Glomerular visceral epithelial cell (primary cell): Measurements from ENCODE around the gene ARNT2.
A peak's percentile ranks its signal among the peaks of the same experiment; 100 is the strongest.
"Not testable (repeated sequence)": the region's sequence is repeated elsewhere in the genome, so short reads cannot be mapped to it uniquely, and the experiment has no call there.

Source experiments
- DNase-seq: peaks from one replicate; pipeline ENCODE4 v3.0.0-alpha.2; 2016; ENCODE audit errors: extremely low spot score

The ARNT2 gene

GRCh38 chr15:80491163-80491847, 87.1 kb downstream of the ARNT2 start:
- DNase-seq = no peak

GRCh38 chr15:80492409-80492808, 88.2 kb downstream of the ARNT2 start:
- no peak for DNase-seq

GRCh38 chr15:80492874-80493273, 88.7 kb downstream of the ARNT2 start:
- no peak for DNase-seq

DNA sequence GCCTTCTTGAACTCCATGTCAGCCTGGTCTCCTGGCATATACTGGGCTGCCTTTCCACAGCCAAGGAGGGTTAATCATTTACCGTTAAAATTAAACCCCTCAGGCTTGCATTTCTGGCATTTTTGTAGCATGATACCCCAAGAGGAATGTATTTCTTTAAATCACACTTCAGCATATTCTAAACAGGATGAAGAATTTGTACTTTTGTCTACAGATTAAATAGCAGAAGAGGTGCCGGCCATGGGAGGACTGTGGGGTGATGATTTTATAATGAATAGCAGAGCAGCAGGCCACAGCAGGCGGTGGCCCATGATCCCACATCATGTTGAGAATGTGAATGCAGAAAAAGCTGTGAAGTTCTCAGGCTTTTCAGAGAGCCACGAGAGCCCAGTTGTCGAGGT, 90.2 kb downstream of the ARNT2 start:
- DNase-seq = peak; percentile 91

DNA sequence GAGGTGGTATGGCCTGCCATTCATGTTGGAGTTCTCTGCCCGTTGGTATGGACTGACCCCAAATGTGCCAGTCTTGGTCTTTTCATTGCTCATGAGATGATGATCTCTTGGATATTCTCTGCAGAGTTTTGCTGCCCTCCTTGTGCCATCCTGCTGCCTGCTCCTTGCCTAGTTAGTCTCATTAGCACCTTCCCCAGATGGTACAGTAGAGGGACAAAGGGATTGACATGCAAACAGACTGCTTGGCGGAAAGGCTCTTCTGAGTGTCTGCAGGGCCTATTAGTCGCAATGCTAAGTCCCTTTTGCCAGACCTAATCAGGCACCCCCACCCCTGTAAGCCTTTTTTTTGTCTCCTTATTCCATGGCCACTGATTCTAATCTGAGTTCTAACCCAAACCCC, 90.6 kb downstream of the ARNT2 start:
- no peak for DNase-seq

- no peak for DNase-seq
Observed at GRCh38 chr15:80495401-80495942, 91.3 kb downstream of the ARNT2 start.

- no peak for DNase-seq
Observed at GRCh38 chr15:80496096-80496495, 91.9 kb downstream of the ARNT2 start.

GRCh38 chr15:80497221-80497620, 93.0 kb downstream of the ARNT2 start:
- DNase-seq = no peak

DNA sequence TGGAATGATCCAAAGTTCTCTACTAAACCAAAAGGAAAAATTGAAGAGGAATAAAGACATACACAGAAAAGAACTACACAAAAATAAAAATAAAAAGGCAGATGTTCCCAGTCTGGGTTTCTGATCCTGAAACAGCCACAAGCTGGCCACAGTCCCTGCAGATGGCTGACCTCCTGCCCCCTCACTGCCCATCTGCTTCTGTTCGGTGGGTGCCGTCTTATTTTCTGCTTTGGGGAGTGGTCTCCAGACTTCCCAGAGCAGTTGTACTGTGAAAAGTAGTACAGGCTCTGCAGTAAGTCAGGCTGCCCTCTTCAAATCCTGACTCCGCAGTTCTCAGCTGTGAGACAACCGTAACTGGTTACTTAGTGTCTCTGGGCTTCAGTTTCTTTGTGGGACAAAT, 94.5 kb downstream of the ARNT2 start:
- no peak for DNase-seq

- no peak for DNase-seq
Observed at GRCh38 chr15:80500021-80500420, 95.8 kb downstream of the ARNT2 start.

- DNase-seq = no peak
Observed at GRCh38 chr15:80501476-80501875, 97.3 kb downstream of the ARNT2 start.

DNA sequence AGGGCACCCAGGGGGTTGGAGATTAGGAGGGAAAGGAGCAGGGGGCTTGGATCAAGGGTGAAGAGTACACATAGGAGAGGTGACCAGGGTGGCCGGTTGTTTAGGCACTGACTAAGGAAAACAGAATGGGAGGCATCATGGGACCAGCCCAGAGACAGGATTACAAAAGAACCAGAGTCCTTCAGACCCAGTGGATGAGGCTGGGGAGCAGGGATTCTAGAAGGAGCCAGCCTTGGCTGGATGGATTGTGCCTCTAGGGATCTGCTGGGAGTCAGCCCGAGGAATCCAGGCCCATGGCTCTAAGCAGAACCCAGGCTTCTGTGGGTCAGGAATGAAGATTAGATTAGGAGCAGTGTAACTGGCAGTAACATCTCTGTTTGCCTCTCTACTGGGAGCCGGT, 98.6 kb downstream of the ARNT2 start:
- DNase-seq = no peak

DNA sequence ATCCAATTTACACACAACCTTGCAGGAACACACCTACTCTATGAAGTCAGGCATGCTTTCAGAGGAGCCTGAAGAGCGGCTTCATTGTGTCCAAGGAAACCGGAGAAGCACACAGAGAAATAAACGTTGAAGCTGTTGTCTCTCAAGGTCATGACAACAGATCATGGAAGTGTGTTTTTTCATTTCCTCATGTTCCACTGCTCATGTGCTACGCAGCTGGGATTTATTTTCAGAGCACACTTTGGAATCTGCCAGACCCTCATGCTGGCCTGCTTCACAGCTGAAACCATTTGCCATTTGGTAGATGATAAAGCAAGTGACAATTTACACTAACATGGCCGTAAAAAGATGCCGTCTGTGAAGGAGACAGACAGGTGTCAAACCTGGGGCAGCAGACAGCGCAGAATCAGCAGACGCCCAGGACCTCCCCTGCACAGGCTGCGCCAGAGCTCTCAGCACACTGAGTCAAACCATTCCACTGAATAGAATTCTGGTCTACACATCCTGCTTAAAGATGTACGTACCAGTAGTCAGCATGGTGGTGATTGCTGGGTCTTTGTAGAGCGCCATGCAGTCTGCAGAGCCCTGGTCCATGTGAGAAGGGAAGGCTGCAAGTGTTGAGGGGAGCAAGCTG, 99.3 kb downstream of the ARNT2 start:
- DNase-seq = no peak

DNA sequence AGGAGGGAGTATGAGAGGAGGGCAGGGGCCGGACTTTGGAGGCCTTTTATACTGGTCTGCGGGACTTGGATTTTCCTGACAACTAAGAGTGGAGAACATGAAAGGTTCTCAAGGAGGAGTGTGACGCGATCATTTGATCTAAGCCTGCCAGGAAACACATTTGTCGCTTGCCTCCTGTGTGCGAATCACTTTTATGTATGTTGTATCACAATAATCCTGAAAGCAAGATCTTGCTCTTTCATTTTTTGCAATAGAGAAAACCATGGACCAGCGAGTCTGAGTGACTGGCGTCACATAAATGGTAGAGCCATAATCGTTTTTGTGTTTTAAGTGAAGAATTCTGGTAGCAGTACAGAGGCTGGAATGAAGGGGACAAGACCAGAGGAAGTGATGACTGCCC, 100.7 kb downstream of the ARNT2 start:
- no peak for DNase-seq

DNA sequence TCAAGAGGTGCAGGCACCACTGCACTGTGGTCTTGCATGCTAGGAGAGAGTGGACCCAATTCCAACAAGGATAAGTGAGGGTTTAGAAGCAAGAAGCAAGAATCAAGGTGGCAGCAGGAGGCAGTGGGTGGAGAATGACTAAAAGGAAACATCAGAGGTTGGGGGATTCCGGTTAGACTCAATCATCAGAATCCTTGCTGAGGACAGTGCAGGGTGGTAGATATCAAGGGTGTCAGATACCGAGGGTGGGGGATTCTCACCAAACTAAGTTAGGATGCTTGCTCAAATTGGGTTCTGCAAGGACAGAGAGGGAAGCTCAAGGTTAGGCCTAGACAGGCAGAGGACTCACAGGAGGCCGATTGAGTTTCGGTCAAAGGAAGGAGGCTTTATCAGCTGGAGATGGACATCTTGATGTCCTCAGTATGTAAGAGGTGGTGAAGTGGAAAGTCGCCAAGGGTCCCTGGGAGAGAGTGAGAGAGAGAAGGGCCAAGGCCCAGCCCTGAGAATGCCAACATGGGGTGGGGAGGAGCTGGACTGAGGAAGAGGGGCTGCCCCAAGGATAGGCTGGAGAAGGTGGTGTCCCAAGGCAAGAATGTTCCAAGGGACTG, 102.2 kb downstream of the ARNT2 start:
- DNase-seq = no peak

DNA sequence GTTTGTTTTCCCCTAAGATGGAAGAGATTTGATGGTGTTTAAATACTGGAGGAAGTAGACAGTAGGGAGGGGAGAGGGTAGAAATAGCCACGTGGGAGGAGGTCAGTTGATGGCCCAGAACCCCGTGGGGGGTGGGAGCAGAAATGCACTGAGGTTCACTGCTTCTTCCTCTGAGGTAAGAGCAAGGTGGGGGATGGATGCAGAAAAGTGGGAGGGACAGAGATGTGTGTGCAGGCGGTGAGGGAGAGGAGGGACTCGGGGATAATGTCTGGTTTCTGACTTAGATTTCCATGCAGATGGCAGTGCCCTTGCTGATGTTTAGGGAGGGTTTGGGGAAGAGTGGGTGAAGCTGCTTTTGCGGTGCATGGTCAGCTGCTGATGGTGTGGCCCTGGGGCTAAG, 102.9 kb downstream of the ARNT2 start:
- no peak for DNase-seq

GRCh38 chr15:80507638-80508316, 103.6 kb downstream of the ARNT2 start:
- no peak for DNase-seq

DNA sequence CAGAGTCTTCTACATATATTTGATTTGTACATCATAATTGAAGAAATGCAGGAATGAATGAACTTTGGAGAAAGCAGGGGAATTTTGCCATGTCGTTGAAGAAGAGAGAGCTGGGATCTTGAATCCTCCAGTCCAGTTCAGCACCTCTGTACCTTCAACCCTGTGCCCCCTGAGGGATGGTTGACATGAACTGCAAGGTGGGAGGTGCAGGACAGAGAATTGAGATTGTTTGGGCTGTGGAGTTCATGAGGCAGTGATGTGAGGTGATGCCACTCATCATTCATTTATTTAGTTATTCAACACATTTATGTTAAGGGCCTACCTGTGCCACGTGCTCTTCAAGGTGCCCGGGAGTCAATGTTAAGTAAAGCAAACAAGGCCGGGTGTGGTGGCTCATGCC, 104.6 kb downstream of the ARNT2 start:
- DNase-seq = no peak

- DNase-seq = no peak
Observed at GRCh38 chr15:80509800-80510199, 105.6 kb downstream of the ARNT2 start.

DNA sequence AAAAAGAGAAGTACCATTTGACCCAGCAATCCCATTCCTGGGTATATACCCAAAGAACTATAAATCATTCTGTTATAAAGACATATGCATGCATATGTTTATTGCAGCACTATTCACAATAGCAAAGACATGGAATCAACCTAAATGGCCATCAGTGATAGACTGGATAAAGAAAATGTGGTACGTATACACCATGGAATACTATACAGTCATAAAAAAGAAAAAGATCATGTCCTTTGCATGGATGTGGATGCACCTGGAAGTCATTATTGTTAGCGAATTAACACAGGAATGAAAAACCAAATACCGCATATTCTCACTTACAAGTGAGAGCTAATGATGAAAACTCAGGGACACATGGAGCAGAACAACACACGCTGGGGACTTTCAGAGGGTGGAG, 106.8 kb downstream of the ARNT2 start:
- DNase-seq = not testable (repeated sequence)

DNA sequence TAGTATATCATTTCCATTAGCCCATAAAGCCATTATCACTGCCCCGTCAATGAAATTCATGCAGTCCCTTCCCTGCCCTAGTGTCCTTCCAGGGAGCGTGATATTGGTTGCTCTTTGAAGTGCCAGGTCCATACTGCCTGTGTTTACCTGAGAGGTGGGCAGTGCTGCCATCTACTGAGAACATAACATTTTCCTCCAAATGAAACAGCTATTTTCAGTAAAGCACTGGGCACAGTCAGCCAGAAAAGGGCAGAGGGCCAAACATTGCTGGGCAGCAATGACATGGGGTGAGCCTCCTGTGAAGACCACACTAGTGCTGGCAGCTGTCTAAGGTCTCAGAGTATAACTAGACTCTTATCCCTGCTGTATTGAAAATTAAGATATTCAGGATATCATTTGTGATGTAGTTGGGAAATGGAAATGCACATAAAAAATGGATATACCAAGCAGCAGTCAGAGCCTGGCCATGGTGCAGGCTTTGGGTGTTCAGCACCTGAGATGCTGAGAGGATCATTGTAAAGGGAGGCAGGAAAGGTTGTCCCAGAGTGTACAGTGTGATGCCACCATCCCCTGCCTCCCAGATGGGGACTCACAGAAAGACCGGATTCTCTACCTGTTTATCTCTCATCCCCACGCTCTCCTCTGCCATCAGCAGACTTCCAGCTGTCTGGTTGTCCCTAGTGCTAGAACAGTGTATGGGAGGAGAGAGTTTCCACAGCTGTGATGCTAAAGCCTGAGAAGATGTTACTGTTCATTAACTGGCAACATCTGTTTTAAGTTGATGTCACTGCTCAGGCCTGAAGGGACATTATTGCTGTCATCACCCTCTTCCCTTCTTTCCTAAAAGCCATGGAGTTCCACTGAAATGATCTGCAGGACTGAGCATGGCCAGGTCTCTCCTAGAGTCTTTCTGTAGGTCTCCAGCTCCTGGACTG, 108.8 kb downstream of the ARNT2 start:
- DNase-seq = peak; percentile 71
